HG03280 (cell line): ENCODE data around the gene MAD2L1BP.
"Not testable (repeated sequence)": the region's sequence is repeated elsewhere in the genome, so short reads cannot be mapped to it uniquely, and the experiment has no call there.

Source experiments
- ATAC-seq: cut with Tn5 transposase; IDR thresholded peaks from one replicate; pipeline ENCODE4 v1.9.1; 2021; ENCODE audit warnings: mild to moderate bottlenecking, moderate library complexity; ENCODE audit not compliant: unreplicated experiment

MAD2L1BP gene, protein sequence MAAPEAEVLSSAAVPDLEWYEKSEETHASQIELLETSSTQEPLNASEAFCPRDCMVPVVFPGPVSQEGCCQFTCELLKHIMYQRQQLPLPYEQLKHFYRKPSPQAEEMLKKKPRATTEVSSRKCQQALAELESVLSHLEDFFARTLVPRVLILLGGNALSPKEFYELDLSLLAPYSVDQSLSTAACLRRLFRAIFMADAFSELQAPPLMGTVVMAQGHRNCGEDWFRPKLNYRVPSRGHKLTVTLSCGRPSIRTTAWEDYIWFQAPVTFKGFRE

DNA sequence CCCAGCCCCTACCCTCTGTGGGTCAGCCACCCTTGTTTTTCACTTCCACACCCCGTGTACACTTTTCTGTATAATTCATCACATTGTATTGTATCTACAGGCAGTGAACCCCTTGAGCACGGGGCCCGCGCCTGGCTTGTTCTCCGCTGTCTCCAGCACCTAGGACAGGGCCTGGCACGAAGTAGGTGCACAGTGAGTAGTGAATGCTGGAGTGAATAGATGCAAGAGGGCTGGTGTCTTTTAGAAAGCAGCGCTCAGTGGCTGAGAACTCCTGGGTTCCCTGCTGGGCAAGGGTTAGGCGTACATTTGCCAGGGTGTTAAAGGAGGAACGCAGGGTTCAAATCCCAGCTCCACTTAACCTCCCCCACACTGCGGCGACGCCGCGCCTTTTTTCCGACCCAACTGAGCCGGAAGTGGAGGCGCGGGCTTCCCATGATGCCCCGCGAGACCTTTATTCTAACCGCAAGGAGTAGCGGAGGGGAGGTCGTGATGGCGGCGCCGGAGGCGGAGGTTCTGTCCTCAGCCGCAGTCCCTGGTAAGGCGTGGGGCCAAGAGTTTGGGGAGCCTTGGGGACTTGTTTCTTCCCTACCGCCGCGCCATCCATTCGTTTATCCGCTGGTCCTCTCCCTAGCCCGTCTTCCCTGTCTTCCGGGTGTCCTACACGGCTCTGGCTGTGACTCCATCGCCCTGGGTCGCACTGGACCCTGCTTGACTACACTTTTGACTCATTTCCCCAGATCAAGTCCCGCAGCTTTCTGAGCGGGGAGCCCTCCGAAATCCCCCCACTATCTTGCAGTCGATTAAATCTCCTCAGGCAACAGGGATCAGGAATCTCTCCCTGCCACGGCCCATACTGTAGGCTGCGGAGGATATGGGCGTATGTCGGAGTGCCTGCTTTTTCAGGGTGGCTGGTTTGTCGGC lies at the start of gene MAD2L1BP:
Gene MAD2L1BP, plus strand, starts transcription at position 454 of the 921 bp plus-strand sequence. Its CDS starts 36 bp downstream, at position 490.
- peak; percentile 79 for ATAC-seq

DNA sequence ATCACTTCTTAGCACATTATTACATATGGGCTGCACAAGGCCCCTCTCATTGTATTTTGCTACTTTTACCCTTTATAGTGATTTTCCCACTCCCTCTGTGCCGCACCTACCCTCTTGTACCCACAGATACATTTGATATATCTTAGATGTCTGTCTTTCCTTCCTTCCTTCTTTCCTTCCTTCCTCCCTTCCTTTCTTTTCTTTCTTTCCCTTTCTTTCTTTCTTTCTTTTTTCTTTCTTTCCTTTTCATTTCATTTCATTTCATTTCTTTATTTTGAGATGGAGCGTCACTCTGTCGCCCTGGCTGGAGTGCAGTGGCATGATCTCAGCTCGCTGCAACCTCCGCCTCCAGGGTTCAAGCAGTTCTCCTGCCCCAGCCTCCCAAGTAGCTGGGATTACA lies 47.4 kb upstream of the MAD2L1BP start:
- ATAC-seq, result no peak

DNA sequence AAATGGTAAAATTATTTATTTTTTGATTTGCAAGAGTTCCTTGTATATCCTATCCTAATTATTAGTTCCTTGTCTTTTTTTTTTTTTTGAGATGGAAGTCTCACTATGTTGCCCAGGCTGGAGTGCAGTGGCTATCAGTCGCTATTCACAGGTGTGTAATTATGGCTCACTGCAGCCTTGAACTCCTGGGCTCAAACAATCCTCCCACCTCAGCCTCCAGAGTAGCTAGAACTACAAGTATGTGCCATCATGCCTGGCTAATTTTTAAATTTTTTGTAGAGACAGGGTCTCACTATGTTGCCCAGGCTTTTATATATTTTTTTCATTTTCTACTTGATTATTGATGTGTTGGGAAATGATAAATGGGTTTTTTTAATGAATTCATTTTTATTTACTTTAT lies 46.1 kb upstream of the MAD2L1BP start:
- ATAC-seq, result not testable (repeated sequence)

DNA sequence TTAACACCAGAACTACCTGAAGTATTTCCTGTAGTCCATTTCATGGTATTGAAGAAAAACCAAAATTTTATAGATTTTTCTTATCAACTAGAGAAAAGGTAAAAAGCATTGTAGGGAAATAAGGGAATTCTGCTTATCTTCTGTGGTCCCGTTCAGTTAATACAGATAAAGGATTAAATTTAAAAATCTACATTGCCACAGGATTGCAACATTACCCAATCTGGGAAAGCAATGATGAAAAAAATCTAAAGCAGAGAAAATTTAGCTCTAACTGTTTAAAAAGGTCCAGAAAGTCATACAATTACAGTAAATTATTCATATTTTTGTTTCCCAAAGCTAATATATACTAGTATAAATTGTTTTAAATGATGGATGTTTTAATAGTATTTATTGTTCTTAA lies 41.7 kb upstream of the MAD2L1BP start:
- ATAC-seq, result no peak

DNA sequence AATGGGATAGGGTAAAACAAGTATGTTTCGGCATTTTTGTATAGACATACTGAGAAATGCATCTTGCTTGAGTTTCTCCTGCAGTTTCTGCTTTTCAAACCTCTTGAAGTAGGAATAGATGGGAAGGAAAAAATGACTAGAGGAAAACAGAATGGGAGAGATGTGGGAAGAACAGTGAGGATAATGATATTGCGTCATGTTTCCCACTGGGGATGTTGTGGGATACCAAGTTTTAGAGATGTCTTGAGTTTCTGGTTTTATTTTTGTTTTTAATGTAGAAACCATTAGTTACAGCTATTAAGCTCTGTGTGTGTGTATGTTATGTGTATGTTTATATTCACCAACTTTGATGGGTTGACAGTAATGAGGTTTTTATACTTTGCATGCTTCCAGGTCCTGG lies 35.0 kb upstream of the MAD2L1BP start:
- ATAC-seq, result no peak

DNA sequence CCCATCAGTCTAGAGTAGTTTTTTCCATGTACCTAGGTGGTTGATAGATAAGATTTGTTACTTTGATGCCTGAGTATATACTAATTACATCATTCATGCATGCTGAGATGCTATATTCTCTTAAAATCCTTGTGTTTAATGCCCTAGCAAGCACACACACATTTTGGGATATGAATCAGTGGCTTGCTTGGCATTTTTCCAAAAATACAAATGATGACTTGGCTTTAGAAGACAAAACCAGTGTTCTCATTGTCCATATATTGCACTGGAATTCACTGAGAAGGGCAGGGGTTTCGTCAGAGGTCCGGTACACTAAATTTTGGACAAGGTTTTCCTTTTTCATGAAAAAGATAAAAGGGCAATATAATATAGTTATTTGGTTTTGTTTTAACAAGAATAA lies 31.5 kb upstream of the MAD2L1BP start:
- no peak for ATAC-seq

DNA sequence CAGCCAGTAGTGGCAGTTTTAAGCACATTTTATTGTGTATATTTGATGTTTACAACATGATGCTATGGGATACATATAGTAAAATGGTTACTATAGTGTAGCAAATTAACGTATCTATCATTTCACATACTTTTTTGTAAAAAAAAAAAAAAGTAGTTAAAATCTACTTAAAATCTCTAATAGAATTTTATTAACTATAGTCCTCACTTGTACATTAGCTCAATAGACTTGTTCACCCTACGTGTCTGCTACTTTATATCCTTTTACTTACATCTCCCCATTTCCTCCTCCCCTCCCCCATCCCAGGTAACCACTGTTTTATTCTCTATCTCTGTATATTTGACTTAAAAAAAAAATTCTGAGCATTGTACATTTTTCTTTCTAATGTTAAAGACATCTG lies 29.6 kb upstream of the MAD2L1BP start:
- ATAC-seq, result no peak

DNA sequence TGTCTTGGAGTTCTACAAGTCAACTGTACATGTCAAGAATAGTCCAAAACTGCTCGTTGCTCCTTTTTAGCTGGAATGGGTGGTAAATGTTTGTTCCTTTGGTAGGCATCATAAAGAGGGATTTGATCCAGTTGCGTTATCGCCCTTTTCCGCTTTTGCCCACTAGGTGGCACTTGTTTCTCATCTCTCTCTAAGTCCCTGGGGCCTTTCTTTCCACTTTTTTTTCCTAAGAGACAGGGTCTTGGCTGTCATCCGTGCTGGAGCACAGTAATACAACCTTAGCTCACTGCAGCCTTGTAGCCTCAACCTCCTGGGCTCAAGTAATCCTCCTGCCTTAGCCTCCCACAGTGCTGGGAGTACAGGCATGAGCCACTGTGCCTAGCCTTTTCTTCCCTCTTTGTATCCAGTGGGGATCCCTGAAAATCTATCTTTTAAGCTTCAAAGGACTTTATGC lies 27.3 kb upstream of the MAD2L1BP start:
- ATAC-seq, result no peak

DNA sequence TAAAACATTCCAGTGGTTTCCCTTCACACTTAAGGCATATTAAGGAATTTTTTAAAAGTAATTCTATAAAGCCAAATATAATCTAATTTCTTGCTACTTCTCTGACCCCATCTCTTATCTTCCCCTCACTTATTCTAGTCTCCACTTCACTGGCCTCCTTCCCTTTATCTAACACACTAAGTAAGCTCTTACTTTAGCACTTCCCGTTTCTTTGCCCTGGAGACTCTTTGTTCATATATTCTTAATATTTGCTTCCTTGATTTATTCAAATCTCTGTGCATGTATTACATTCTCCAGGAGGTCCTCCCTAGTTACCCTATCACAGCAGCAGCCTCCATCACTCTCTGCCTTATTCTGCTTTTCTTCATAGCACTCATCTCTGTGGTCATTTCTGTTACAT lies 26.8 kb upstream of the MAD2L1BP start:
- ATAC-seq, result no peak

DNA sequence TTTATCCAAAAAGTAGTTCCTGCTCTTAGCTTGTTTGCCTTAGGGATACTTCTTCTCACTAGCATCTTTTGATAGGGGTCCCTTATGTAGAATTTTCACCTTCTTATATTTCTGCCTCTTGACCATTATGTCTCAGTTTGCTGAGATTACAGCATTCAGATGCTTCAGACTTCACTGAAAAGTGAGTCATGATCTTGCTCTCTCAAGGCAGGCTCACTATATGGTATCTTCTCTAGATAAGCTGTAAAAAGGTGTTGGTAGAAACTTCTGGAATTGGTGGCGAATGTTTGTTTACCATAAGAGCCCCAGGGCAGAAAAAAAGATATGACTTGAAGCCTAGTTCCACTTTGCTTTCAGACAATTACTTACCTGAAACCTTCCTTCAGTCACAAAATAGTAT lies 26.2 kb upstream of the MAD2L1BP start:
- ATAC-seq, result no peak

DNA sequence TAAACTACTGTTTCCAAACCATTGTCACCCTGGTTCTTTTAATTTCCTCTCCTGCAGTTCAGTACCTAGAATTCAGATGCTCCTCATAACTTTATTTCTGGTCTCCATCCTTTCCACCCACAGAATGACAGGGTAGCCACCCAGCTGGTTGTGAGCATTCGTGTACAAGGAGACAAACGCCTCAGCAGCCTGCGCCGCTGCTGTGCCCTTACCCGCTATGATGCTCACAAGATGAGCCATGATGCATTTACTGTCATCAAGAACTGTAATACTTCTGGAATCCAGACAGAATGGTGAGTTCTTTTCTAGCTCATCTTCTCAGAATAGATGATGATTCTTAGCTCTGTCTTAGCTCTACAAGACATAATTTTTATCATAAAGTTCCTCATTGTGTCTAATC lies 25.2 kb upstream of the MAD2L1BP start:
- no peak for ATAC-seq

DNA sequence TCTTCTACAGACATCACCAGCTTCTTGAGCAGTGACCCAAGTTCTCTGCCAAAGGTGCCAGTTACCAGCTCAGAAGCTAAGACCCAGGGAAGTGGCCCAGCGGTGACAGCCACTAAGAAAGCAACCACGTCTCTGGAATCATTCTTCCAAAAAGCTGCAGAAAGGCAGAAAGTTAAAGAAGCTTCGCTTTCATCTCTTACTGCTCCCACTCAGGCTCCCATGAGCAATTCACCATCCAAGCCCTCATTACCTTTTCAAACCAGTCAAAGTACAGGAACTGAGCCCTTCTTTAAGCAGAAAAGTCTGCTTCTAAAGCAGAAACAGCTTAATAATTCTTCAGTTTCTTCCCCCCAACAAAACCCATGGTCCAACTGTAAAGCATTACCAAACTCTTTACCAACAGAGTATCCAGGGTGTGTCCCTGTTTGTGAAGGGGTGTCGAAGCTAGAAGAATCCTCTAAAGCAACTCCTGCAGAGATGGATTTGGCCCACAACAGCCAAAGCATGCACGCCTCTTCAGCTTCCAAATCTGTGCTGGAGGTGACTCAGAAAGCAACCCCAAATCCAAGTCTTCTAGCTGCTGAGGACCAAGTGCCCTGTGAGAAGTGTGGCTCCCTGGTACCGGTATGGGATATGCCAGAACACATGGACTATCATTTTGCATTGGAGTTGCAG lies 21.8 kb upstream of the MAD2L1BP start:
- no peak for ATAC-seq

DNA sequence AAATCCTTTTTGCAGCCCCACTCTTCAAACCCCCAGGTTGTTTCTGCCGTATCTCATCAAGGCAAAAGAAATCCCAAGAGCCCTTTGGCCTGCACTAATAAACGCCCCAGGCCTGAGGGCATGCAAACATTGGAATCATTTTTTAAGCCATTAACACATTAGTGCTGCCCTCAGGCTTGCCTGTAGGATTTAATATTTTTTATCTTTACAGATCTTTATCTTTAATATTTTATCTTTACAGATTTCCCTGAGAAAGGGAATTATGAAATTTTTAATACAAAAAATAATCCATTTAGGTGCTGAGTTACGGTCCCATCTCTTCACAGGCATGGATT lies 21.3 kb upstream of the MAD2L1BP start:
- ATAC-seq, result no peak

DNA sequence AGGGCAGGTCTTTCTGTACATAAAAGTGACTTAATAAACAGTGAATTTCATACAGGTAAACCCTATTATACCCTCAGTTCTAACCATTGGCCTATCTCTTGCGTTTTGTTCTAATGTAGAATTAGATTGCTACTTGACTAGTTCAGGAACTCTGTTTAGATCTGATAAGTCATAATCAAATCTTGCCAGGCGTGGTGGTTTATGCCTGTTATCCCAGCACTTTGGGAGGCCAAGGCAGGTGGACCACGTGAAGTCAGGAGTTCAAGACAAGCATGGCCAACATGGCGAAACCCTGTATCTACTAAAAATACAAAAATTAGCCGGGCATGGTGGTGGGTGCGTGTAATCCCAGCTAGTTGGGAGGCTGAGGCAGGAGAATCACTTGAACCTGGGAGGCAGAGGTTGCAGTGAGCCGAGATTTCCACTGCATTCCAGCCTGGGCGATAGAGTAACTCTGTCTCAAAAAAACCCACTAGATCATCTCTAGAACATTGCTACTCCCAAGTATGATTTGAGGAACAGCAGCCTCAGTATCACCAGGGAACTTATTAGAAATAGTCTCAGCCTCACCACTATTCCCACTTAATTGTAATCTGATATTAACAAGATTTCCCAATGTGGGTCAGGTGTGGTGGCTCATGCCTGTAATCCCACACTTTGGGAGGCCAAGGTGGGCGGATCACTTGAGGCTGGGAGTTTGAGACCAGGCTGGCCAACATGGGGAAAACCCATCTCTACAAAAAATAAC lies 18.7 kb upstream of the MAD2L1BP start:
- ATAC-seq, result no peak

DNA sequence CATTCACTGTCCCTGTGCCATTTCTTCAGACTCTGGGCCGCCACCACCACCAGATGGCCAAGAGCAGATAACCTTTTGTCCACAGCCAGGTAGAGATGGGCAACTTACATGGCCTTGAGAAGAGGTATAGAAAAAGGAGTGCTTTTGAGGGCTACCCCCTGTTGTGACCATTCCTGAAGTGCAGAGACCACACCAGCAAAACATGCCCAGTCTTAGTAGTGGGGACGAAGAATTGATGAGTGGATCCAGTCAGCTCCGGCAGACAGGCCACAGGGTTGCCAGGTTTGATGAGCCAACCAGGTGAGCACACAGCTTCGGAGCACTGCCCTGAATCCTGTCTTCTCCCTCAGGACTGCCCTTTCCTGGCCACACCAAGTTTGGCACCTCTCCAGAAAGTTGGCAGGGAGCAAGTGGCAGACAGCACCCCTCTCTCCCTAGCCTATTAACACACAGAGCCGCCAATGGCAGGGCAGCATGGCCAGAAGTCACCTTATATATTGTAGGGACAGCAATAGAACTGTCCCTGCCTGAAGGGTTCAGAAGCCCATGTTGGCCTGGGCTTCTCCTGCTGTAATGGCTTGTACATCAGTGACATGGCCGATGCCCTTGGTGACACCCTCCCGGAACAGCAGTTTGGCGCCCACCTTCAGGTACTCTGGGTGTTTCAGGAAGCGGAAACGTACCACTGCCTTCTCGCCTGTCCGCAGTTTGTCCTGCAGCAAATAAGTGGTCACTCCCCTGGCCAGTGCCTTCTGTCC lies 14.4 kb upstream of the MAD2L1BP start:
- no peak for ATAC-seq

DNA sequence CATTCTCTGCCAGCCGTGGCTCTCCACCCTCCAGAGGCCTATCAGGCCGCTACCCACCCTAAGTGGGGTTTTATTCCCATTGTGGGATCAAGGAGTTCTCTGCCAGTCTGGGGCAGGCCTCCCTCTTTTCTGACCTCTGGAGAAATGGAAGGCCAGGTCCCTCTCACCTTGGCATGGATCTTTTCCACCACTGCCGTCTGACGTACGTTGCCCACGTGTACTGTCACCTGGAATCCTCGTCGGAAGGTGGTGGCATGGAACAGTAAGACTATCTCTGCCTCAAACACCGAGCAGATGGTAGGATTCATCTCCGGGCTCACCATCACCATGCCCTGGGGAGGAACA lies 13.8 kb upstream of the MAD2L1BP start:
- ATAC-seq, result no peak

DNA sequence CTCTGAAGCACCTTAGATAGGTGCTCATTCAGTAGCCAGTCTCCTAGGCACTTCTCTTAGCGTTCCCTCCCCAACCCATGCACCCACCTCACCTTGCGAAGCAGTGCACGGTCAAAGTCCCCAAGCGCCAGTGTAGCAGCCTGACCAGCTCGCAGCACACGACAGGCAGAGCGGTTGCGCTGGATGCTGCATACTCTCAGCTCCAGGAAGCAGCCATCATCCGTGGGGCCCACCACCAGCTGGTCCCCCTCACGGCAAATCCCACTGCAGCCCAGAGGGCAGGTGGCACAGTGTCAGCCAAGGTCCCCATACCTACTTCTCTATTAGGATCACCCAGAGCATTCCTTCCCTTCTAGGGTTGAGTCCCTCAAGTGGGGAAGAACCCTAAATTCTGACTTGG lies 13.1 kb upstream of the MAD2L1BP start:
- ATAC-seq, result no peak

DNA sequence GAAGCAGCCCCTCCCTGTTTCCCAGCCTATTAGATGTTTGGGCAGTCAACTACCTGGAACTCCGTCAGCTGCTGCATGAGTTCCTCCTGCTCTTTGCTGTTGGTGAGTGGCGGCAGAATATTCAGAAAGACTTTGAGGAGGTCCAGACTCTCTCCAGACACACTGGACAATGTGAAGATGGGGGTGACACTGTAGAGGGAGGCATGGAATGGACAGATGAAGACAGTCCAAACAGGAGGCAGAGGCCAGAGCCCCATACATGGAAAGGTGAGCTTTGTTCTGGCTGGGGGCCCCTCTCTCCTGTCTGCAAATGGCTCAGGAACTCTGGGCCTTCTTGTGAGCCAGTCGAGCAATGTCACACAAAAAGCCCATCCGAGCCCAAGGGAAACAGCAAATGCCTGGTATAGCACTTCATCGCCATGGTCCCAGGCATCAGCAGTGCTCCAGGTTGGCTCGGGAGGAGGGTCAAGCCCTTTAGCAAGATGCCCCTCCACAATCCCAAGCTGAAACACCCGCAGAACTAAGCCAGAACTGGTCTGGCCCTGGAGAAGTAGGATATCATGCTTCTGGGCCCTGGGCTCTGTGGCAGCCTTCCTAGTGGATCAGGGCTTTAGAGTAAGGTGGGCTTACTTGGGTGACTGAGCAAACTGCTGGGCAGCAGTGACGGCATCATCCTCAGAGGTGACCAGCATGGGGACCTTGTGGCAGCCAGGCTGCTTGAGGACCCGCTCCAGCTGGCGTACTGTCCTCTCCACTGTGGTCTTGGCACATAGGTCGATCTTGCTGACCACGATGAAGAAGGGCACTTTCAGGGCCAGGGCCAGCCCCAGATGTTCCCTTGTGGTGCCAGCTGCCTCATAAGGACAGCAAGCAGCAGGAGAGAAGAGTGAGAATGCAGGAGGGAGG lies 11.5 kb upstream of the MAD2L1BP start:
- ATAC-seq, result no peak

DNA sequence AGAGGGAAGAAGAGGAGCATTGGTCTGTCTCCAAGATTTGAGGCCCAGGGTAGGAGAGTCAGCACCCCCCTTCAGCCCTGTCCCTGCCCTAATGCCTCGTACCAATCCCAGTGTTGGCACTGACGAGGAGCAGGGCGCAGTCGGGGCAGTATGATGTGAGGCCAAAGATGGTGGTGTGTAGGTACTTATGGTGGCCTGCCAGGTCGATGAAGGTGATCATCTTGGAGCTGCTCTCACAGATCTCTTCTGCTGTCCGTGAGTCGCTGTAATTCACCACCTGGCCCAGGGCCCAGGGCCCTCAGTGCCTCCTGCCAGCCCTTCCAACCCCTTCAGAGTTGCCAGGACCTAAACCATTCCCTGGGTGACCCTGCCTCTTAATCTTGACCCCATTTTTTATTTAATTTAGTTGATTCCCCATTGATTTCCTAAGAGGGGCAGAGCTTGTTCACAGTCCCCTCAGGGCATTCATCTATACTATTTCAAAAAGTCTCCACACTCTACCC lies 10.8 kb upstream of the MAD2L1BP start:
- ATAC-seq, result no peak
